Stimulated activated CD4-positive, alpha-beta T cell treated with anti-CD3 and anti-CD28 coated beads, TNF-alpha, amount 100 ng/mL, for 4 hours (primary cell): Measurements from ENCODE around the gene TOR1AIP1.

Experiments used
- DNase-seq, 3 experiments: peaks; one replicate each; pipeline ENCODE4 v3.0.0-alpha.2; 2020; ENCODE audit warnings: low read depth in 3 of 3

TOR1AIP1 gene

GRCh38 chr1:179881642-179882252 is 338 bp upstream of the TOR1AIP1 start:
- no peak for DNase-seq

- DNase-seq: no peak
Observed at GRCh38 chr1:179883040-179883744, 1.1 kb downstream of the TOR1AIP1 start.

- peak in 2 of 3 experiments; percentile 40 to 49 for DNase-seq
Observed at GRCh38 chr1:179883745-179884138, 1.7 kb downstream of the TOR1AIP1 start.

GRCh38 chr1:179888071-179888470 is 6.0 kb downstream of the TOR1AIP1 start:
- no peak for DNase-seq

- DNase-seq: no peak
Observed at GRCh38 chr1:179889589-179889988, 7.5 kb downstream of the TOR1AIP1 start.

- no peak for DNase-seq
Observed at GRCh38 chr1:179910934-179911333, 28.8 kb downstream of the TOR1AIP1 start.

- no peak for DNase-seq
Observed at GRCh38 chr1:179911812-179912211, 29.7 kb downstream of the TOR1AIP1 start.

- no peak for DNase-seq
Observed at GRCh38 chr1:179917601-179918429, 35.7 kb downstream of the TOR1AIP1 start.

- no peak for DNase-seq
Observed at GRCh38 chr1:179921472-179921871, 39.4 kb downstream of the TOR1AIP1 start.

GRCh38 chr1:179921981-179922872 is 40.1 kb downstream of the TOR1AIP1 start:
- DNase-seq: no peak

GRCh38 chr1:179923029-179923428 is 40.9 kb downstream of the TOR1AIP1 start:
- no peak for DNase-seq

GRCh38 chr1:179924268-179924667 is 42.2 kb downstream of the TOR1AIP1 start:
- no peak for DNase-seq

GRCh38 chr1:179925302-179925701 is 43.2 kb downstream of the TOR1AIP1 start:
- DNase-seq: no peak

- no peak for DNase-seq
Observed at GRCh38 chr1:179925922-179926849, 44.1 kb downstream of the TOR1AIP1 start.

- DNase-seq: no peak
Observed at GRCh38 chr1:179926850-179927205, 44.7 kb downstream of the TOR1AIP1 start.

GRCh38 chr1:179929955-179930798 is 48.1 kb downstream of the TOR1AIP1 start:
- DNase-seq: no peak

- DNase-seq: no peak
Observed at GRCh38 chr1:179930867-179931266, 48.8 kb downstream of the TOR1AIP1 start.

- DNase-seq: no peak
Observed at GRCh38 chr1:179933219-179933618, 51.1 kb downstream of the TOR1AIP1 start.

GRCh38 chr1:179935909-179936496 is 53.9 kb downstream of the TOR1AIP1 start:
- DNase-seq: no peak
